Activated naive CD8-positive, alpha-beta T cell (primary cell): Measurements from ENCODE around the gene CACNA1D.
"Not testable (repeated sequence)": the region's sequence is repeated elsewhere in the genome, so short reads cannot be mapped to it uniquely, and the experiment has no call there.

Experiments used
- H3K27ac Mint-ChIP-seq: one replicate; pipeline ENCODE4 v1.8.0; 2021; ENCODE audit warnings: mixed read lengths
- H3K27me3 Mint-ChIP-seq: one replicate; pipeline ENCODE4 v1.8.0; 2021; ENCODE audit warnings: mixed read lengths
- H3K36me3 Mint-ChIP-seq: one replicate; pipeline ENCODE4 v1.8.0; 2021; ENCODE audit warnings: mixed read lengths
- H3K4me1 Mint-ChIP-seq: one replicate; pipeline ENCODE4 v1.8.0; 2021; ENCODE audit warnings: low read depth, mixed read lengths
- H3K4me3 Mint-ChIP-seq: one replicate; pipeline ENCODE4 v1.8.0; 2021; ENCODE audit warnings: mild to moderate bottlenecking, mixed read lengths
- H3K9me3 Mint-ChIP-seq: one replicate; pipeline ENCODE4 v1.8.0; 2021; ENCODE audit warnings: low read depth, mixed read lengths

Gene CACNA1D

DNA sequence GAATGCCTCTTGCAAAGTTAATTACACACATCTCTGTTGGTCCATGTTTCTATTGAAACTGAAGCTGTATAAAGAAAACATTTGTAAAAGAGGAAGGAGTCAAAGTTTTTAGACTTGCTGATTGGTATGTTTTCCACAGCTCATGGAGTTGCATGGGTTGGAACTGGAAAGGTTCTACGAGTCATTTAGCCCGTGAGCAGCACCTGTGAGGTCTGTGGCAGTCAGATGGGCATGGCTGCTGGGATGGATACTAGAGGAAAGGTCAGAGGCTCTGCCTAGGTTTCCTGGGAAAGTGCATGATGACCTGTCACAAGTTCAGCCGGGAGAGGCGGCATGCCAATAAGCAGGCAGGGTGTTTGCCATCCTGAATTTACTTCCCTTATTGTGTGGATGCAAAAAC, 155.4 kb downstream of the CACNA1D start:
- no peaks in the 10 kb centered on the region for H3K4me1 Mint-ChIP-seq
- peaks cover 12% of the 10 kb centered on the region for H3K27me3 Mint-ChIP-seq
- no peak overlapping the region for H3K27ac Mint-ChIP-seq
- H3K4me3 Mint-ChIP-seq = no peak overlapping the region
- H3K9me3 Mint-ChIP-seq = peaks cover 11% of the 10 kb centered on the region
- H3K36me3 Mint-ChIP-seq = no peaks in the 10 kb centered on the region

DNA sequence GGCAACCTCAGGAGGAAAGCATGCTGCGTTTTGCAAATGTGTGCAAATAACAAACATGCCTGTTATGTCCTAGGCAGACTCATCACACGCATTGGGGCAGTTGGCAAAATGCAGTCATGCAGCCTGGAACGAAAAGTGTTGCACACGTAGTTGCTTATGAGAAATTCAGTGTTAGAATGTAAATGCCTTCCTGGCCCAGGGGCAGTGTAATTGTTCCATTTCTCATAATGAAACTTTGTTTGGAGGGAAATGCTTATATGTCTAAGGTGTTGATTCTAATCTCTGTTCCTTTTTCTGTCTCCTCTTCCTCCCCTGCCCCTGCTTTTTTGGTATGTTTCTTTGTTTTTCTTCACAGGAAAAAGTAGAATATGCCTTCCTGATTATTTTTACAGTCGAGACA, 156.0 kb downstream of the CACNA1D start:
- H3K9me3 Mint-ChIP-seq = peaks cover 14% of the 10 kb centered on the region
- no peak overlapping the region for H3K4me3 Mint-ChIP-seq
- peaks cover 12% of the 10 kb centered on the region for H3K27me3 Mint-ChIP-seq
- no peaks in the 10 kb centered on the region for H3K4me1 Mint-ChIP-seq
- H3K27ac Mint-ChIP-seq = no peak overlapping the region
- H3K36me3 Mint-ChIP-seq = no peaks in the 10 kb centered on the region

DNA sequence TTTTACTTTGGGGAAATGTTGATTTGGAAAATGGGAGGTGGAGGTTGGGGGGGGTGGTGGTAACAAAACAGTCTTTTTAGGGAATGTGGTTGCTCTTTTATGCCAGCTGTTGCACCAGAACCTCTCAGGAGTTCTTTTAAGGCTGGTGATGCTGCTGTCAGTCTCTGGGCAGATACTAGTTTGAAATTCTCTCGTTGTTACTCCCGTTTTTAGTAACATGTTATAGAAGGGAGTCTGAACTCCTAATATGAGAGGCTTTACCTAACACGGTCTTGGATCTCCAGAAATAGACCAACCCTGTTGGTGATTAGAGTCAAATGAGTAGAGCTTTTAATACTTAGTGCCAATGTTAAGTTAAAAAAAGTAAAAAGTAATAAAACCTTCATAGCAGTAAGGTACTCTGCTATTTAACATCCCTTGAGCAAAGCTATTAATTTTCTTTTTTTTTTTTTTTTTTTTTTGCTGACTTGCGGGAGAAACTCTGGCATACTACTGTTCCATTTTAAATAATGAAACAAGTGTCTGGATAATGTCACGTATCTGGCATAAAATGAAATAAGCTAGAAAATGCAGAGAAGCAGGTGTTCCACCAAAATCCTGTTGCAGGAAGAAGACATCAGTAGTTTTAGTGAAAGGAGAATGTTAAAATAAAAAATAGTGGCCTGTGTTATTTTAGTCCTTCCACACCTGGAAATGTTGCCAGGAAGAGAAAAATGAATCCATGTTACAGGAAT, 156.7 kb downstream of the CACNA1D start:
- H3K27ac Mint-ChIP-seq = no peak overlapping the region
- H3K4me3 Mint-ChIP-seq = no peak overlapping the region
- H3K4me1 Mint-ChIP-seq = no peaks in the 10 kb centered on the region
- peaks cover 13% of the 10 kb centered on the region for H3K27me3 Mint-ChIP-seq
- no peaks in the 10 kb centered on the region for H3K36me3 Mint-ChIP-seq
- H3K9me3 Mint-ChIP-seq = peaks cover 14% of the 10 kb centered on the region

DNA sequence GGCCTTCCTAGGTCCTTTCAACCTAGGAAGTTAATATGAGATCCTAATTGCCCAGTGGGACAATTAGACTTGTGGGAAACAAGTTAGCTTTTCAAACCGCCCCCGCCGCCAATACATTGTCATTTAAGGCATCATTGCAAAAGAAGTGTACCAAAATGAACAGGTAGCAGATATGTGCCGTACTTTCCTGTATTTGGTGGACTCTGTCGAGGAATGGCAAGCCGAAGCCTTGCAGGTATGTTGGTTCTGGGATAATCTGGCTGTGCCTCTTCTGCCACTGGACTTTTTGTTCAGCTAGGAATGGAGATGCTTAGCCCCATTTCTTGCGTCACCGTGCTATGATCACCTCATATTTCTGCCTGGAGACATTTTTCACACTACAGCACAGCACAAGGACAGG, 157.5 kb downstream of the CACNA1D start:
- H3K4me1 Mint-ChIP-seq = no peaks in the 10 kb centered on the region
- no peak overlapping the region for H3K4me3 Mint-ChIP-seq
- peaks cover 10% of the 10 kb centered on the region for H3K27me3 Mint-ChIP-seq
- no peaks in the 10 kb centered on the region for H3K36me3 Mint-ChIP-seq
- H3K27ac Mint-ChIP-seq = no peak overlapping the region
- peaks cover 14% of the 10 kb centered on the region for H3K9me3 Mint-ChIP-seq

DNA sequence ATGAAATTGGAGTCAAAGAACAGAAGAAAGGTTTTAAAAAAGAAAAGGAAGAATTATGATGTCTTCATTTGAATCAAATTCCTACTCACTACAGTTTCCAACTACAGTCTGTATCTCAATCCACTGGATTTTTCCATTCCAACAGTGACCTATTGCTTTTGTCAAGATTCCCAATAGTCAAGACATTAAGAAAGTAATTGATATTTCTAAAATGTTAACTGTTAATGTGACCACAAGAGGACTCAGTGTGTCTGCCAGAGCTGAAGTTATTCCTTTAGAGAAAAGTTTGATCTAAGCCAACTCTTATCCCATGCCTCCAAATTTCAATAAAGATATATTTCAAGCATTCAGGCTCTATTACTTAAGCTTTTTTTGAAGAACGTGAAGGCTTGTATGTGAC, 163.2 kb downstream of the CACNA1D start:
- H3K36me3 Mint-ChIP-seq = peaks cover 4% of the 10 kb centered on the region
- H3K9me3 Mint-ChIP-seq = peaks cover 23% of the 10 kb centered on the region
- no peaks in the 10 kb centered on the region for H3K4me1 Mint-ChIP-seq

DNA sequence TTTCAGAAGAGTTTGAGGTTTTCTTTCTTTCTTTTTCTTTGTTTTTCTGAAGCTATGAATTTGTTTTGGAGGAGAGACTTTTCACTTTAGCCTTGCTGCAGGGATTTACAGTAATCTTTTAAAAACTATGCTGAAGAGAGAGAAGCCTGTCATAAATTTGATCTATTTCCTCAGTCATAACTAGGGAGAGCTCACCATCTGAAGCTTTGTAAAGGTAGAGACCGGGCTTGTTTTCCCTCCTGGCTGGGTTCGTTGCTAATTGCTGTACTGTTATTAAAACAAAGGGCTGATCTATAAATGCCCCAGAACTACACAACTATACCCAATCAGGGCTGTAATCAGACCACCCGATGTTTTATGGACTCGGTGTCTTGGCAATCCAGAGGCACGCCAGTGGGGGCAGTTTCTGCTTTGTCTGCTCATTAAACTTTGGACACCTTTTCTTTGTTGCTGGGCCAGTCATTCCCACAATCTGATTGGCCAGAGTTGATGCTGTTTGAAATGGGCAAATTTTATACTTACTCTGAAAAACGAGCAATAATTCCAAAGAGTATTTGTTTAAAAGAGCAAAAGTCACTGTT, 164.3 kb downstream of the CACNA1D start:
- H3K4me1 Mint-ChIP-seq = no peaks in the 10 kb centered on the region
- peaks cover 15% of the 10 kb centered on the region for H3K27me3 Mint-ChIP-seq
- no peak overlapping the region for H3K27ac Mint-ChIP-seq
- peaks cover 7% of the 10 kb centered on the region for H3K36me3 Mint-ChIP-seq
- no peak overlapping the region for H3K4me3 Mint-ChIP-seq
- peaks cover 22% of the 10 kb centered on the region for H3K9me3 Mint-ChIP-seq

More for the DNA sequence above, 163.2 kb downstream of the CACNA1D start:
- no peak overlapping the region for H3K4me3 Mint-ChIP-seq
- peaks cover 11% of the 10 kb centered on the region for H3K27me3 Mint-ChIP-seq
- H3K27ac Mint-ChIP-seq = no peak overlapping the region

DNA sequence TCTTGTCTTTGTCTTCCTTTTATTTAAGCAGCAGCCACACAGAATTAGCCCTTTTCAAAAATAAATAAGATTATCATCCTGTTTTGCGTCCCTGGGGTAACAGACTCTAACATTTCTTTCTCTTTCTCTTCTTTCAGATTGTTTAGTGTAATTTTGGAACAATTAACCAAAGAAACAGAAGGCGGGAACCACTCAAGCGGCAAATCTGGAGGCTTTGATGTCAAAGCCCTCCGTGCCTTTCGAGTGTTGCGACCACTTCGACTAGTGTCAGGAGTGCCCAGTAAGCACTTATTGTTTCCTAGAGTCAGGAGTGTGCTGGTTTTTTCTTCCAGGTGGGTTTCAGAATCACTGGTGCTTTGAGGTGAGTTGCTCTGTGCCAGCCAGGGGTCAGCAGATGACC, 165.6 kb downstream of the CACNA1D start:
- peaks cover 9% of the 10 kb centered on the region for H3K36me3 Mint-ChIP-seq

DNA sequence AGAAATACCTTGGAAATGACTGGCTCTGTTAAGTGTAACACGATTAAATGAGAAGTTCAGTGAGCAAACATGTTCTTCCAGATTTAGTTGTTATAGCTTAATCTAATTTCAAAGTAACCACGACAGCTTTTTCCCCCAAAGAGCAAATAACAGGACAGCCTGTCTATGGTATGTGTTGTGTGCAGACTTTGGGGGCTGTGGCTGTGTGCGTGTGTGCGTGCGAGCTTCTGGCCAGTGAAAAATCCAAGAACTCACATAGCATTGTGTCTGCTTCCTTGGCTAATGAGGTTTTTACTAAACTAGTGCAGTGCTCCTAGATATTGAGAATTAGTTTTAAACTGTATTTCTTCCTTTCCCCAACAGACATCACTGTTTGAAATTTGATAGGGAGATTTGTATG, 167.1 kb downstream of the CACNA1D start:
- Mint-ChIP-seq H3K9me3 (peaks cover 14% of the 10 kb centered on the region), H3K4me1 (no peaks in the 10 kb centered on the region), H3K27me3 (peaks cover 16% of the 10 kb centered on the region), H3K36me3 (peaks cover 9% of the 10 kb centered on the region), H3K27ac (no peak overlapping the region), H3K4me3 (no peak overlapping the region)

More for the DNA sequence above, 165.6 kb downstream of the CACNA1D start:
- H3K4me3 Mint-ChIP-seq = no peak overlapping the region
- peaks cover 16% of the 10 kb centered on the region for H3K9me3 Mint-ChIP-seq
- peaks cover 19% of the 10 kb centered on the region for H3K27me3 Mint-ChIP-seq
- no peak overlapping the region for H3K27ac Mint-ChIP-seq
- no peaks in the 10 kb centered on the region for H3K4me1 Mint-ChIP-seq

DNA sequence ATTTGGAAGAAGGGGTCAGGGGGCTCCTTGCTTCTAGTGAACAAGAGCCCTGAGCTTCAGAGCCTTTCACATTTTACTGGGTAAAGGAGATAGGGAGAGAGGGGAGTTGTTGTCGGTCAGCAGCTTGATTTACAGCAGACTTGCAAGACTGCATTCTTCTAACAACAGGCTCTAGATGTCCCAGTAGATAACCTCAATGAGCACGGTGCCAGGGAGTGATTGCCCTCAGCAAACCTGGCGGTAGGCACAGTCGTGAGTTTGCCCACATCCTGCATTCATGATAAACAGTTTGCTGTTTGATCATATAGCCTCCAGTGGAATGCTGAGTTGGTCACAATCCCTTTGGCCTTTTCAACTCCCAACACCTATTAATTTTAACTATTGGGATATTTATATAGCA, 170.4 kb downstream of the CACNA1D start:
- H3K4me1 Mint-ChIP-seq, H3K4me3 Mint-ChIP-seq, H3K27ac Mint-ChIP-seq, H3K36me3 Mint-ChIP-seq: not testable (repeated sequence)
- Mint-ChIP-seq H3K27me3 (peaks cover 19% of the 10 kb centered on the region), H3K9me3 (peaks cover 14% of the 10 kb centered on the region)

DNA sequence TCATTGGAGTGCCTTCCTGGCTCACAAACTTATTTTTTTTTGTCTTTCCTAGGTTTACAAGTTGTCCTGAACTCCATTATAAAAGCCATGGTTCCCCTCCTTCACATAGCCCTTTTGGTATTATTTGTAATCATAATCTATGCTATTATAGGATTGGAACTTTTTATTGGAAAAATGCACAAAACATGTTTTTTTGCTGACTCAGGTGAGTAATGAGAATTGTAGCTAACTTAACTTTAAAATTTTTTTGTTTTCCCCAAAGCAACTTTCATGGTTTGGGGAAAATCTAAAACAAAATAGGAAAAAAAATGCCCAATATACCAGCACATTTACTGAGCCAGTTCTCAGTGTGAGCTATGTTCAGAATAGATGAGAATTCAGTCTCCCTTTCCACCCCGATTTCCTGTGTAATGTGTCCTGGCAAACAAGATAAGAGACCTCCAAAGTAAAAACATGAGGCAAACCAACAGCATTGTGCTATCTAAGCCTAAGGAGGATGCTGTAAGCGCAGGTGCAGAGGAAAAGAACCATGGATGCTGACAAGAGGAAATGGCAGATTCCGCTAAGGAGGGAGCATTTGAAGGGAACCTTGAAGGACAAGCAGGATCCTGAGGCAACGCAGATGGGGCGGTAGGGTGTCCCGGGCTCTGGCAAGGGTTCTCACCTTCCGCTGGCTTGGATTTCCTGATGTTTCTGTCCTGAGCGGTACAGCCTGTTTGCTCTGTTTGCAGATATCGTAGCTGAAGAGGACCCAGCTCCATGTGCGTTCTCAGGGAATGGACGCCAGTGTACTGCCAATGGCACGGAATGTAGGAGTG, 171.4 kb downstream of the CACNA1D start:
- Mint-ChIP-seq H3K4me3 (no peak overlapping the region), H3K36me3 (peaks cover 9% of the 10 kb centered on the region), H3K9me3 (peaks cover 14% of the 10 kb centered on the region), H3K4me1 (no peaks in the 10 kb centered on the region), H3K27me3 (peaks cover 17% of the 10 kb centered on the region), H3K27ac (no peak overlapping the region)

DNA sequence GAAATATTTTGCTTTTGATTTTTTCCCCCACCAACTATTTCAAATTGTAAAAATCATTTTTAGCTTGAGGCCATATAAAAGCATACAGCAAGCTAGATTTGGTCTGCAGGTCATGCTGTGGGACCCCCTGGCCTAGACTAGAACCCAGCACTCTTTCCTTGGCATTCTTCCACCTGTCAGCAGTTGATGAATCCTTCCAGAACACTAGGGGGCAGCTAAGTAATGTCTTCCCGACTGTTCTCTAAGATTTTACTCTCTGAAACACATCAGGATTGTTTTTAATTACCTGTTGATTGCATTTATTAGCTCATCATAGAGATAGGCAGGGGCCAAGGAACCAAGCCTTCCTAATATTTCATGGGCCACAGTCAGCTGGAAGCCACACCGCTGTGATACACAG, 174.5 kb downstream of the CACNA1D start:
- no peaks in the 10 kb centered on the region for H3K9me3 Mint-ChIP-seq
- peaks cover 2% of the 10 kb centered on the region for H3K36me3 Mint-ChIP-seq
- no peaks in the 10 kb centered on the region for H3K4me1 Mint-ChIP-seq
- H3K4me3 Mint-ChIP-seq = no peak overlapping the region
- H3K27me3 Mint-ChIP-seq = peaks cover 9% of the 10 kb centered on the region
- no peak overlapping the region for H3K27ac Mint-ChIP-seq

DNA sequence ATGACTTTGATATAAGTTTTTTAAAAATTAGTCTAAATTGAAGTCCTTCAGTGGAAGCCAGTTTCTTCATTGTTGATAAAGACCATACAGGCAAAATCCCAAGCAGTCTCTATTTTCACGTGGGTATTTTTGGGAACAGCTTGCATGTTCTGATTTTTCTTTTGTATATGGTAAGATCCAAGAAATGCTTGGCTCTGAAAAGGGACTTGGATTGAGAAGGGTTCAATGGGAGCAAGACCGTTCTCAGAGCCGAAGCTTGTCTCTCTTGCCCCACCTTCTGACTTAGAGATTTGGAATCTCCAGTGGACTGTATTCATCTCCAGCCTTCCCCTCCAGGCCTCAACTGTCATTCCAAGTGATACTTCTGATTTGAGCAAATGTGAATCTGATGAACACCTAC, 176.3 kb downstream of the CACNA1D start:
- peaks cover 5% of the 10 kb centered on the region for H3K27me3 Mint-ChIP-seq

DNA sequence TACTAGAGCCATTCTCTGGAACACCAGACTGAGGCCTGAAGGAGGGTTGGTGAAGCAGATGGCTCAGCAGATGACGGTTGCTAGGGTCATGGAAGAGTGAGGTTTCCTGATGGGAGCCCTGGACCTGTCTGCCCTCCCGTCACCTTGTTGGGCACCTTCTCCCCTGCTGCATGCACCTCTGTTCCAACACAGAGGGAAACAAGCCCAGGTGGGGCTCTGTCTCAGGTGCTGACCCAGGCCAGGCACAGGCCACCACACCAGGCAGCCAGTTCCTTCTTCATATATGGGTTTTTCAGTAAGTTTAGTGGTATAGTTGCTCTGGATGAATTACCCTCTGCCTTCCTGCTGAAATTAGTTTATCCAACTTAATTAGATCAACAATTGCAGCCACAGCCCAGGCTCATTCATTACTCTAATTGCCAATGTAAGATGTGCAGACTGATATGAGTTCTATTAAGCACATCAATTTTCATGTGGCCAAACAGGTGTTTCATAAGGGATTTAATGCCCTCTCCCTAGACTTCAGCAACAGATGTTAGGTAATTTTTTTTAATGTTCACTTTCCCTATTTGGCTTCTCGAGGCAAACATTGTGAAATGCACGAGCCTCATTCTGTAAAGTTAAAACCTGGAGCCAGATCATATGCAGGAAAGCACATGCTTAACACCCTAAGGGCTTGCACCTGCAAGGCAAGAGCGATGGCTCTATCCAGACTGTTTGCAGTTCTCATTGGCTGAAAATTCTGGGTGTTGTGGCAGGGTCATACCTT, 177.0 kb downstream of the CACNA1D start:
- H3K36me3 Mint-ChIP-seq = no peaks in the 10 kb centered on the region
- no peaks in the 10 kb centered on the region for H3K4me1 Mint-ChIP-seq
- no peak overlapping the region for H3K4me3 Mint-ChIP-seq
- H3K9me3 Mint-ChIP-seq = no peaks in the 10 kb centered on the region
- no peak overlapping the region for H3K27ac Mint-ChIP-seq
- peaks cover 5% of the 10 kb centered on the region for H3K27me3 Mint-ChIP-seq

More for the DNA sequence above, 176.3 kb downstream of the CACNA1D start:
- H3K4me3 Mint-ChIP-seq = no peak overlapping the region
- H3K36me3 Mint-ChIP-seq = no peaks in the 10 kb centered on the region
- H3K9me3 Mint-ChIP-seq = no peaks in the 10 kb centered on the region
- no peak overlapping the region for H3K27ac Mint-ChIP-seq
- H3K4me1 Mint-ChIP-seq = no peaks in the 10 kb centered on the region

DNA sequence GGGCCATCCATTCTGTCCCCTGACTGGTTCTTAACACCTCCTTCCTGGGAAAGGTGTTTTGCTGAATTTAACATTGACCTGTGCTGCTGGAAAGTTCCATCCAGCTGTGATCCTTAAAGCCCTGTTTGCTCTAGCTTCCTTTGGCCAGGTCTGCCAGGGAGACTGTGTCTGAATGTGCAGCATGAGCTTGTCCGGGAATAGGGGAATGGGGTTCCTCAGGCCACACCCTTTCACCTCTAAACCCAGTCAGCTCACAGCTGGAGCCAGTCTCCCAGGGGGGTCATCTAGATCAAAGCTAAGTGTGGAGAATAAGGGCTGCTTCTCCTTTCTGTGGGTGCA, 177.5 kb downstream of the CACNA1D start:
- H3K9me3 Mint-ChIP-seq = no peaks in the 10 kb centered on the region
- H3K4me3 Mint-ChIP-seq = no peak overlapping the region
- H3K27ac Mint-ChIP-seq = no peak overlapping the region
- H3K27me3 Mint-ChIP-seq = peaks cover 8% of the 10 kb centered on the region
- H3K4me1 Mint-ChIP-seq = no peaks in the 10 kb centered on the region
- no peaks in the 10 kb centered on the region for H3K36me3 Mint-ChIP-seq

DNA sequence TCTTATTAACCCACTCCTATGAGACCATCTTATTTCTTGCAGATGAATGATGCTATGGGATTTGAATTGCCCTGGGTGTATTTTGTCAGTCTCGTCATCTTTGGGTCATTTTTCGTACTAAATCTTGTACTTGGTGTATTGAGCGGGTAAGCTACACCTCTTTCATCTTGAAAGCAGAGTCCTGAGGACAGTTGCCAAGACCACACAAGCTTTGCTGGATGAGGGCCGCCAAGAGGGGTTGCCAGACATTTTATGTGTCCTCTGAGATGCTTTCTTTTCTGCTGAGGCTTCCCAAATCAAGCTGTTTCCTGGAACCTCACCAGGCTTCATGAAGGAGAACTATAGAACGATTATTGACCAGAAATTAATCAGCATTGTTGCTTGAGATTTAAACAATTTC, 178.6 kb downstream of the CACNA1D start:
- no peaks in the 10 kb centered on the region for H3K36me3 Mint-ChIP-seq
- no peak overlapping the region for H3K4me3 Mint-ChIP-seq
- H3K27ac Mint-ChIP-seq = no peak overlapping the region
- H3K4me1 Mint-ChIP-seq = no peaks in the 10 kb centered on the region
- H3K27me3 Mint-ChIP-seq = peaks cover 8% of the 10 kb centered on the region
- H3K9me3 Mint-ChIP-seq = no peaks in the 10 kb centered on the region
